ENCODE results near the gene CFAP61. TPM values are rescaled to one million over a fixed set of nuclear protein-coding genes. Genes with fewer than 3 reads are reported as not detected.

Gene CFAP61
- total and polyA plus RNA-seq, 9 of the 15 experiments (the other 6 are each of a cell fraction or from before 2014, with no cell fraction given) = 0.11 TPM; not detected in 8

- TF ChIP-seq MLLT1 (IDR thresholded peaks at IDR 0.05) (no peak), GTF2A2 (tag; IDR thresholded peaks at IDR 0.05) (no peak), ZBTB7A (IDR thresholded peaks at IDR 0.05; ENCODE audit: borderline replicate concordance, control insufficient read depth, low read depth, low read length) (no peak), ZBTB26 (CRISPR knock-in tag; IDR thresholded peaks at IDR 0.05) (no peak), ZNF384 (IDR thresholded peaks at IDR 0.05; ENCODE audit: low read depth, low read length) (no peak), ZSCAN29 (IDR thresholded peaks at IDR 0.05) (no peak), PREB (CRISPR knock-in tag; IDR thresholded peaks at IDR 0.05) (no peak), TCF7L2 (IDR thresholded peaks at IDR 0.05; ENCODE audit: low read depth, low read length) (no peak)
- no peaks in the 10 kb centered on the region for H4K20me1 ChIP-seq (replicated peaks; ENCODE audit: control insufficient read depth, insufficient read depth, low read length)
- no peak overlapping the region for H3K9ac ChIP-seq (ENCODE audit: insufficient read depth in 1 of 2, low read depth in 2 of 2, low read length in 2 of 2)
- ChIA-PET POLR2A (no interaction called here), CTCF (ENCODE audit: low intra/inter-chr PET ratio) (no interaction called here)
- no peaks in the 10 kb centered on the region for H3K79me2 ChIP-seq (ENCODE audit: control insufficient read depth, insufficient read depth, low read length)
- H3K27me3 ChIP-seq (ENCODE audit: control insufficient read depth in 2 of 2, insufficient read depth in 2 of 2, low read length in 2 of 2) = peaks cover 0 to 6% of the 10 kb centered on the region in 2 experiments; a peak in 1 of 5 replicates
- no peak overlapping the region for H3K4me2 ChIP-seq (ENCODE audit: insufficient read depth, low read length)
- no peaks in the 10 kb centered on the region for H3K9me1 ChIP-seq (ENCODE audit: control insufficient read depth, insufficient read depth, low read length)
- H3K9me3 ChIP-seq (replicated peaks; ENCODE audit: control insufficient read depth, insufficient read depth, low read depth, low read length) = no peaks in the 10 kb centered on the region
- no peak for FAIRE-seq
- intact Hi-C loops (cut with micrococcal nuclease) = no loop called here
- 0% methylated on average over 6 of the region's 8 CpGs for WGBS (ENCODE audit: insufficient coverage, low coverage, missing lambda C conversion rate)
- ATAC-seq = no peak
- H2AFZ ChIP-seq (ENCODE audit: low read depth, low read length) = no peak overlapping the region
- no peak for DNase-seq (ENCODE audit: extremely low read depth in 1 of 4, low spot score in 3 of 4)
- in situ Hi-C loops (cut with MboI) = no loop called here
- no peaks in the 10 kb centered on the region for H3K4me1 ChIP-seq (replicated peaks in 1 of 2; ENCODE audit: control insufficient read depth in 2 of 2, insufficient read depth in 2 of 2, low read length in 2 of 2)
- no peaks in the 10 kb centered on the region for H3K36me3 ChIP-seq (ENCODE audit: control insufficient read depth, insufficient read depth, low read length)
- H3K4me3 ChIP-seq = no peak overlapping the region
- no peak overlapping the region for H3K27ac ChIP-seq (ENCODE audit: extremely low read depth, low read depth, low read length)
- BruUV-seq (replicated peaks) = no TSS peak
Measured at GRCh38 chr20:20251836-20252235, 199.5 kb downstream of the CFAP61 start.
